ENCODE results near the gene PCDHA1.

PCDHA1 gene

GRCh38 chr5:141042555-141042954, 256.6 kb downstream of the PCDHA1 start:
- no peak for DNase-seq (ENCODE audit: low read depth)

DNA sequence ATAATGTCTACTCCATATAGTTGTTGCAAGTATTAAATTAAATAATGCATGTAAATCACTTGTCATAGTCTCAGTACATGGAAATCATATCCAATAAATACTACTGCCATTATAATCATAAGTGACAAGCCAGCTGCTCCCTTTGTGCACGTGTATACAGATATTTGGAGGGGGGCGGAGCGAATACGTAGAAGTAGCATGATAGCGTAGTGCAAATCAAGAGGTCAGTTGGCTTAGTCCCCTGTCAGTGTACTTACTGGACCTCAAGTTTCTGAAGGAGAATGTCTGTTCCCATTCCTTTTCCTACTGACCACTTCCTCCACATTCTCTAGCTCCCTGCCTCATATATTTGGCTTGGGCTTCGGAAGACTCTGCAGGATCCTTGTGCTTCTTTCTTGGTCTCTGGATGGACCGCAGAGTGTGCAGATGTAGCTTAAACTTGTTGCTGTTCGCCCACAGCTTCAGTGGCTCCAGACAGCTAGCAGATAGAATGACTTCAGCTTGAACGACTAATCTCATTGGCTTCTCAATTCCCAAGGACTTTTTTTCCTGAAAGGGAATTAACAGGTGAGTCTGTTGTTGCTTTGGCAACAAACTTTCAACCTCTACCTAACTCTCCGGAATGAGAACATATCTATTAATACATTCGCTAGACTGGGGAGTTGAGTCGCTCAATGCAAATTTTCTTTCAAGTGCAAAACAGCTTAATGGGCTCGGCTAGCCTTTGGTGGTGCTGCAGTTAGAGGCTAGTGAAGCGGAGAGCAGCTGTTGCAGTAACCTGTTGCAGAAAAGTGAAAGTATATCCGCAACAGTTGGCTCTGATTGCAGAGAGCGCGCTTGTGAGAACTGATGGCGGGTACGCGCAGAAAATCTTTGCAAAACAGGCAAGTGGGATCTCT, 264.9 kb downstream of the PCDHA1 start, which contains the start of gene PCDHB1:
TSS of gene PCDHB1 (plus strand) at position 753 of the 899 bp plus-strand sequence. CDS start at position 850, 97 bp downstream.
- no peak for DNase-seq (ENCODE audit: low read depth)

- no peak for DNase-seq (ENCODE audit: low read depth)
Observed at GRCh38 chr5:141051521-141051866, 265.6 kb downstream of the PCDHA1 start.

Measured in stimulated activated CD8-positive, alpha-beta memory T cell treated with anti-CD3 and anti-CD28 coated beads, Interleukin-12 subunit alpha, Interleukin-12 subunit beta, amount 100 ng/mL, for 1 hour (primary cell).